OCI-LY7 (cell line): ENCODE results near the gene TBX2. TPM values are rescaled to one million over a fixed set of nuclear protein-coding genes. Genes with fewer than 3 reads are reported as not detected.

ENCODE experiments used
- BruUV-seq: library from RNA; stranded (reverse); fragments of 400-500 nt; replicated peaks from 2 replicates; lab custom pipeline; 2021; lab: Mats Ljungman, UMichigan
- CTCF ChIA-PET: fragments of 300-600 bp; sonication (Branson Sonifier 250); formaldehyde crosslinking; loops from one replicate; lab custom pipeline; 2022; ENCODE audit warnings: antibody characterized with exemption; ENCODE audit not compliant: unreplicated experiment; lab: Charles Lee
- POLR2A ChIA-PET: fragments of 300-600 bp; sonication (Branson Sonifier 250); formaldehyde crosslinking; loops from one replicate; lab custom pipeline; 2022; ENCODE audit warnings: antibody characterized with exemption; lab: Charles Lee
- DNase-seq: peaks from one replicate; pipeline ENCODE4 v3.0.0-alpha.2; 2015; ENCODE audit warnings: low spot score
- H2AFZ ChIP-seq: fragments of 200-600 bp; sonication (generic), shearing (Covaris generic); 2 replicates; pipeline ENCODE4 v1.6.1; 2014; ENCODE audit warnings: mild to moderate bottlenecking, antibody characterized with exemption, low read length, moderate library complexity
- H3K27ac ChIP-seq: fragments of 200-600 bp; sonication (generic); 2 replicates; pipeline ENCODE4 v1.5.1; 2014; ENCODE audit warnings: mixed run types, low read depth, mild to moderate bottlenecking, moderate library complexity, low read length, inconsistent platforms; ENCODE audit not compliant: poor library complexity, severe bottlenecking
- H3K36me3 ChIP-seq: fragments of 200-600 bp; sonication (generic); 2 replicates; pipeline ENCODE4 v1.6.1; 2014; ENCODE audit warnings: mild to moderate bottlenecking, antibody characterized with exemption, low read length, moderate library complexity, mixed read lengths; ENCODE audit not compliant: insufficient read depth
- H3K4me1 ChIP-seq: fragments of 200-600 bp; sonication (generic); 2 replicates; pipeline ENCODE4 v1.5.1; 2014; ENCODE audit warnings: mild to moderate bottlenecking, low read length; ENCODE audit not compliant: insufficient read depth, poor library complexity, severe bottlenecking
- H3K4me2 ChIP-seq: fragments of 200-600 bp; sonication (generic); 2 replicates; pipeline ENCODE4 v1.6.1; 2014; ENCODE audit warnings: mild to moderate bottlenecking, low read length
- H3K4me3 ChIP-seq: fragments of 200-600 bp; sonication (generic); 2 replicates; pipeline ENCODE4 v1.5.1; 2014; ENCODE audit warnings: mild to moderate bottlenecking, low read depth, low read length; ENCODE audit not compliant: poor library complexity, severe bottlenecking
- H3K79me2 ChIP-seq: fragments of 200-600 bp; sonication (generic); 2 replicates; pipeline ENCODE4 v1.6.1; 2016; ENCODE audit warnings: low read depth, mild to moderate bottlenecking, low read length, moderate library complexity, mixed read lengths; ENCODE audit not compliant: insufficient read depth
- H3K9me2 ChIP-seq: fragments of 200-600 bp; sonication (generic); 2 replicates; pipeline ENCODE4 v1.6.1; 2016; ENCODE audit warnings: mild to moderate bottlenecking, low read length, mixed read lengths; ENCODE audit not compliant: insufficient read depth
- H3K9me3 ChIP-seq: fragments of 200-600 bp; sonication (generic); 2 replicates; pipeline ENCODE4 v1.6.1; 2014; ENCODE audit warnings: mild to moderate bottlenecking, mixed run types, low read length, mixed read lengths
- H4K20me1 ChIP-seq: fragments of 200-600 bp; sonication (generic); 2 replicates; pipeline ENCODE4 v1.6.1; 2014; ENCODE audit warnings: mild to moderate bottlenecking, antibody characterized with exemption, low read length, moderate library complexity, mixed read lengths; ENCODE audit not compliant: insufficient read depth
- EZH2phosphoT487 ChIP-seq: fragments of 200-600 bp; sonication (generic); IDR thresholded peaks from 2 replicates; pipeline ENCODE4 v1.6.1; 2018; ENCODE audit warnings: low read depth, borderline replicate concordance, mild to moderate bottlenecking, mixed run types, antibody characterized with exemption, low read length, moderate library complexity, mixed read lengths
- intact Hi-C: fragments of 100-400 bp; cut with micrococcal nuclease; formaldehyde crosslinking; loops from one replicate; pipeline ENCODE4 v1.10.0; 2022; ENCODE audit not compliant: unreplicated experiment
- total RNA-seq, 2 experiments: library from RNA; depleted of rRNA in 1 of 2; stranded (reverse); fragments of >200 nt in 1 of 2; shearing (Covaris generic) in 1 of 2; gene quantifications; 2 replicates each; pipeline ENCODE4 v1.2.3, GENCODE V29; 2014 to 2022
- TF ChIP-seq, protein P1 (sequence below): fragments of 200-600 bp; sonication (generic); conservative IDR thresholded peaks from 2 replicates; pipeline ENCODE4 v1.5.1; 2014; ENCODE audit warnings: mild to moderate bottlenecking, antibody characterized with exemption, low read length, moderate library complexity, mixed read lengths

TBX2 gene
- total RNA-seq, 2 experiments from 2014 or later: not detected

DNA sequence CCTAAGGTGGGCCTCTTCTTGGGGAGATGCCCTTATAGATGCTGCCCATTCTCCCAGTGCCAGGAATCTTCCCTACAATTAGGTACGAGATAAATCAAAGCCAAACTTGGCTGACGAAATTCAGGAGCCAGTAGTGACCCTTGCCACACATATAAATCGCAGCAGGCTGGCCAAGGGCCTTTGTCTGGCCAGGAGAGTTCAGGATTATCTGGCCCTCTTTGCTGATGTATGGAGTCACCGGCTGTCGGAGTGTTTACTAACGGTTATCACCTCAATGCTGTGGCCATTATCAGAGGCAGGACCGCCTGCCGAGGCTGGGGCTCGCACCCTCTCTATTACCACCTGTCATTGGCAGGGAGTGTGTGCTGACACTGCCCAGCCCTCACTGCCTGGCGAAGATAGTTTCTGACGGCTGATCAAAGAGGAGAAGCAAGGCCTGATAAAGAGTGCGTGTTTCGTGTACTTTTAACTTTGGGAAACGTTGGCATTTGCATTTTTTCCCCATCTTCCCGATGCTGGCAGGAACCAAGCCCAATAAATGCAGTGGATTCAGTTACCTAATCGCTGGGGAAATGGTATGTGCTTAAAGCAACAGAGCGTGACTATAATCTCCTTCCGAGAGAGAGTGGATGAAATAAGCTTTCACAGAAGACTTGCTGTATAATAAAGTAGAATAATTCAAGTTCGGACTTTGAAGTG is 32.8 kb upstream of the TBX2 start:
- Histone ChIP-seq H3K9me2 (no peaks in the 10 kb centered on the region), H3K79me2 (no peaks in the 10 kb centered on the region), H3K9me3 (no peaks in the 10 kb centered on the region), H3K4me2 (no peak overlapping the region), H2AFZ (no peak overlapping the region), H3K36me3 (no peaks in the 10 kb centered on the region), H3K4me1 (no peaks in the 10 kb centered on the region), H3K4me3 (no peak overlapping the region), H4K20me1 (no peaks in the 10 kb centered on the region), H3K27ac (no peak overlapping the region)
- BruUV-seq: no TSS peak
- no peak for DNase-seq
- POLR2A ChIA-PET: interaction anchor here (0.5 kb wide), 1 partner anchor 810 kb away, joined by 3 read pairs; no protein-coding TSS in a partner anchor
- intact Hi-C loops: no loop called here
- CTCF ChIA-PET: no interaction called here
- no peak for TF ChIP-seq EZH2phosphoT487
- TF ChIP-seq, protein P1, sequence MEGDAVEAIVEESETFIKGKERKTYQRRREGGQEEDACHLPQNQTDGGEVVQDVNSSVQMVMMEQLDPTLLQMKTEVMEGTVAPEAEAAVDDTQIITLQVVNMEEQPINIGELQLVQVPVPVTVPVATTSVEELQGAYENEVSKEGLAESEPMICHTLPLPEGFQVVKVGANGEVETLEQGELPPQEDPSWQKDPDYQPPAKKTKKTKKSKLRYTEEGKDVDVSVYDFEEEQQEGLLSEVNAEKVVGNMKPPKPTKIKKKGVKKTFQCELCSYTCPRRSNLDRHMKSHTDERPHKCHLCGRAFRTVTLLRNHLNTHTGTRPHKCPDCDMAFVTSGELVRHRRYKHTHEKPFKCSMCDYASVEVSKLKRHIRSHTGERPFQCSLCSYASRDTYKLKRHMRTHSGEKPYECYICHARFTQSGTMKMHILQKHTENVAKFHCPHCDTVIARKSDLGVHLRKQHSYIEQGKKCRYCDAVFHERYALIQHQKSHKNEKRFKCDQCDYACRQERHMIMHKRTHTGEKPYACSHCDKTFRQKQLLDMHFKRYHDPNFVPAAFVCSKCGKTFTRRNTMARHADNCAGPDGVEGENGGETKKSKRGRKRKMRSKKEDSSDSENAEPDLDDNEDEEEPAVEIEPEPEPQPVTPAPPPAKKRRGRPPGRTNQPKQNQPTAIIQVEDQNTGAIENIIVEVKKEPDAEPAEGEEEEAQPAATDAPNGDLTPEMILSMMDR: no peak

DNA sequence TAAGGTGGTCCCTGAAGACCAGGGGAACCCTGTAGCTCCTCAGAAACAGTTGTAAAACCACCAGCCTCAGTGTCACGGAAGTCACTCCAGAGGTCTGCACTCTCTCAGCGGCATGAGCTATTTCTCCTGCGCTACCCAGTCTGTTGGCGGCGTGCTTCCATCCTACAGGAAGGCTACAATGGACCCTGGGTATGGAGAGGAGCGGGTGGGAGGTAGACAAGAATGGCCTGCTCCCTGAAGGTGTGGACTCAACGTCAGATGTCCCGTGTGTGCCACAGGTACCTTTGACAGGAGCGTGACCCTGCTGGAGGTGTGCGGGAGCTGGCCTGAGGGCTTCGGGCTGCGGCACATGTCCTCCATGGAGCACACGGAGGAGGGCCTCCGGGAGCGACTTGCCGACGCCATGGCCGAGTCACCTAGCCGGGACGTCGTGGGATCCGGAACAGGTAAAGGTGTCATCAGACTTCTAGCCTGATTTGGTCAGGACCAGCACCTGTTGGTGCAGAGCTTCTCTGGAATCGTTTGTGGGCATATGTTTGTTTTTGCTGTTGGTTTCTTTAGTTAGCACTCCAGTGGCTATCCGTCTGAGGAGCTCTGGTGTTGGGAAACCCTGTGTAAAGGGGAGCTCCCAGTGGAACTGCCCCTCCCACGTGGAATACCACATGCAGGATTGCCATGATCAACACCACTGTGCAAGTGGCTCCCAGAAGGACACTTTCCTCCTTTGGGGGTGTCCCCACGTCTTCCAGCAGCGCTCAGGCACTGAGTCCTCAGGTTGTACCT is 31.4 kb upstream of the TBX2 start:
- intact Hi-C loops: no loop called here
- H3K4me2 ChIP-seq: no peak overlapping the region
- H3K27ac ChIP-seq: no peak overlapping the region
- DNase-seq: no peak
- no peaks in the 10 kb centered on the region for H3K4me1 ChIP-seq
- no peaks in the 10 kb centered on the region for H4K20me1 ChIP-seq
- TF ChIP-seq, protein P1: no peak
- no TSS peak for BruUV-seq
- POLR2A ChIA-PET: interaction anchor here (0.6 kb wide), 1 partner anchor 1305 kb away, joined by 3 read pairs; no protein-coding TSS in a partner anchor
- CTCF ChIA-PET: no interaction called here
- H2AFZ ChIP-seq: no peak overlapping the region
- H3K9me3 ChIP-seq: no peaks in the 10 kb centered on the region
- no peak overlapping the region for H3K4me3 ChIP-seq
- H3K79me2 ChIP-seq: no peaks in the 10 kb centered on the region
- no peaks in the 10 kb centered on the region for H3K9me2 ChIP-seq
- no peaks in the 10 kb centered on the region for H3K36me3 ChIP-seq
